Adrenal gland (tissue), 5 donors: ENCODE results near the gene EPSTI1.
A peak's percentile ranks its signal among the peaks of the same experiment; 100 is the strongest.

Experiments used
- POLR2A ChIP-seq, 2 donors: fragments of 450-650 bp; IDR thresholded peaks; one replicate each; pipeline ENCODE4 v1.6.1; 2017; ENCODE audit warnings: antibody characterized with exemption in 2 of 2, mild to moderate bottlenecking in 2 of 2, moderate library complexity in 1 of 2
- TF ChIP-seq, protein P1 (sequence below), 6 experiments: fragments of 450-650 bp in 4 of 6; fragments of 200-600 bp in 2 of 6; sonication (generic) in 1 of 6; IDR thresholded peaks; 1 replicate in 5 of 6; 2 replicates in 1 of 6; pipeline versions ENCODE4 v1.5.1 to v1.8.0; 2016 to 2021; ENCODE audit warnings: antibody characterized with exemption in 6 of 6, mild to moderate bottlenecking in 2 of 6, moderate library complexity in 1 of 6
- donor health status: DM: no; HTN: no; CAD: no.

DNA sequence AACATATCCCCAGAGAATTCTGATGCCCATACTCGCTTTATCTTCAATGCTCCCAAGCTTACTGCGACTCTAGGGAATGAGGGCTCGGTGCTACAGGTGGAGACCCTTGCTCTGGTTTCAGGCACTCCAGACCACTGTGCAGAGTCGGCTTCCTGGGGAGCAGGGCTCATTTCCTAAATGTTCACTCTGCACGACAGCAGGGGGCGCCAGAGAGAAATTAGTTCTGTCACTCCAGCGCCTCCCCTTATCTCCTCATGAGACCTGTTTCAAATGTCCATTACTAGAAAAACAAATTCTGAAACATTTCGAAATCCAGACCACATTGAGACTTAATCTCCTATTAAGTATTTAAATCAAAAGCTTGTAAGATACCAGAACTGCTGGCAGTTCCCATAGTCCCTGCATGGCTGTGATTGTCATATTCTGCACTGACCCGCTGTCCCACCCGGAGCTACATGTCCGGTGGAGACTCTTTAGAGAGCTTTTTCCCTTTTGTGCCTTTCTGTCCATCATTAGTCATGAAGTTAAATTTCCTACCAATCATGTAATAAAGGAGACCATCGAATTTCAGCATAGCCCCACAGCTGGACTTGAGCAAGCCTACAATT, 22.4 kb downstream of the EPSTI1 start:
- no peak for TF ChIP-seq POLR2A (IDR thresholded peaks at IDR 0.05)
- TF ChIP-seq, protein P1, sequence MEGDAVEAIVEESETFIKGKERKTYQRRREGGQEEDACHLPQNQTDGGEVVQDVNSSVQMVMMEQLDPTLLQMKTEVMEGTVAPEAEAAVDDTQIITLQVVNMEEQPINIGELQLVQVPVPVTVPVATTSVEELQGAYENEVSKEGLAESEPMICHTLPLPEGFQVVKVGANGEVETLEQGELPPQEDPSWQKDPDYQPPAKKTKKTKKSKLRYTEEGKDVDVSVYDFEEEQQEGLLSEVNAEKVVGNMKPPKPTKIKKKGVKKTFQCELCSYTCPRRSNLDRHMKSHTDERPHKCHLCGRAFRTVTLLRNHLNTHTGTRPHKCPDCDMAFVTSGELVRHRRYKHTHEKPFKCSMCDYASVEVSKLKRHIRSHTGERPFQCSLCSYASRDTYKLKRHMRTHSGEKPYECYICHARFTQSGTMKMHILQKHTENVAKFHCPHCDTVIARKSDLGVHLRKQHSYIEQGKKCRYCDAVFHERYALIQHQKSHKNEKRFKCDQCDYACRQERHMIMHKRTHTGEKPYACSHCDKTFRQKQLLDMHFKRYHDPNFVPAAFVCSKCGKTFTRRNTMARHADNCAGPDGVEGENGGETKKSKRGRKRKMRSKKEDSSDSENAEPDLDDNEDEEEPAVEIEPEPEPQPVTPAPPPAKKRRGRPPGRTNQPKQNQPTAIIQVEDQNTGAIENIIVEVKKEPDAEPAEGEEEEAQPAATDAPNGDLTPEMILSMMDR (IDR thresholded peaks at IDR 0.05): peak; percentile 68 to 81 (median 74)
